HG03066 (cell line): ENCODE results near the gene CRYBA4.
"Not testable (repeated sequence)": the region's sequence is repeated elsewhere in the genome, so short reads cannot be mapped to it uniquely, and the experiment has no call there.

ENCODE experiments used
- ATAC-seq: cut with Tn5 transposase; IDR thresholded peaks from one replicate; pipeline ENCODE4 v1.9.1; 2021; ENCODE audit warnings: low read depth; ENCODE audit not compliant: unreplicated experiment

CRYBA4 gene

GRCh38 chr22:26593763-26594162, 28.0 kb upstream of the CRYBA4 start:
- no peak for ATAC-seq

DNA sequence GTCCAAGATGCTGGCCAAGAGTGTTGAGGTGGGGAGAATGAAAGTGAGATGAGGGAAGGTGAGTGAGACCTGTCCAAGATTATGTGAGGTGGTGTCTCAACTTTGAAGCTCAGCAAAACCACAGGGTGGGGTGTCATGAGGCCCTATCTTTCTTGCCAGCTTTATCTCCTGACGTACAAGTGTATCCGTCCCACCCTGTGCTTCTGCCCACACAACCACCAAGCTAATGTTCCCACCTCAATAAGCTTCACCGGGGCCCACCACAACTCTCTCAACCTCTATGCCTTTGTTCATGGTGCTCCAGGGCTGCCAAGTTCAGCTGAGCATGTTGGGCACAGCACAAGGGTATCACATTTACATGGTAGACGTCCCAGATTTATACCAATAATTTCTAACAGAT, 24.7 kb upstream of the CRYBA4 start:
- ATAC-seq = no peak

- no peak for ATAC-seq
Measured at GRCh38 chr22:26597480-26597879, 24.3 kb upstream of the CRYBA4 start.

- no peak for ATAC-seq
Measured at GRCh38 chr22:26599505-26599904, 22.3 kb upstream of the CRYBA4 start.

- no peak for ATAC-seq
Measured at GRCh38 chr22:26601726-26602125, 20.0 kb upstream of the CRYBA4 start.

DNA sequence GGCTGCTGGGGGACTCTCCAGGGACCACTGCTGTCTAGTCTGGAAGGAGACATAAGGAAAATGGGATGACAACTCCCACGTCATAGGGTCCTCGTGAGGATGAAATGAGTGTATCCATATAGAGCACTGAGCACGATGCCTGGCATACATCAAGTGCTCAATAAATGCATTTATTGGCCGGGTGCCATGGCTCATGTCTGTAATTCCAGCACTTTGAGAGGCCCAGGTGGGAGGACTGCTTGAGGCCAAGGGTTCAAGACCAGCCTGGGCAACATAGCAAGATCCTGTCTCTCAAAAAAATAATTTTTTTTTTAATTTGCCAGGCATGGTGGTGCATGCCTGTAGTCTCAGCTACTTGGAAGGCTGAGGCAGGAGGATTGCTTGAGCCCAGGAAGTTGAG, 19.6 kb upstream of the CRYBA4 start:
- no peak for ATAC-seq

DNA sequence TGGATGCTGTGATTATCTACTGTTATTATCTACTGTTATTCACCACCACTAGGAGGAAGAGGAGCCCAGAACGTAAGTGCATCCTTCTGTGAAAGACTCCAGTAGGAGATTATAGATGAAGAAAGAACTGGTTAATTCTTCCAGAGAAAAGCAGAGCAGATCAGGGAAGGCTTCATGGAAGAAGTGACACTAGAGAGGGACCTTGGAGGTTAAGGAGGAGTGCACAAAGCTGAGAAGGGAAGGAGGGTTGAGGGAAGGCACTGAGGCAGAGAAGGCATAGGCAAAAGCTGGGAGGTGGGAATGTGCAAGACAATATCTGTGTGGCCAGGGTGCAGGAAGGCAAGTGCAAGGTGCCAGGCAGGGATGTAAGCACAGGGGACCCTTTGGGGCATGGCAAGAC, 17.4 kb upstream of the CRYBA4 start:
- ATAC-seq = no peak

- ATAC-seq = no peak
Measured at GRCh38 chr22:26606611-26607010, 15.2 kb upstream of the CRYBA4 start.

DNA sequence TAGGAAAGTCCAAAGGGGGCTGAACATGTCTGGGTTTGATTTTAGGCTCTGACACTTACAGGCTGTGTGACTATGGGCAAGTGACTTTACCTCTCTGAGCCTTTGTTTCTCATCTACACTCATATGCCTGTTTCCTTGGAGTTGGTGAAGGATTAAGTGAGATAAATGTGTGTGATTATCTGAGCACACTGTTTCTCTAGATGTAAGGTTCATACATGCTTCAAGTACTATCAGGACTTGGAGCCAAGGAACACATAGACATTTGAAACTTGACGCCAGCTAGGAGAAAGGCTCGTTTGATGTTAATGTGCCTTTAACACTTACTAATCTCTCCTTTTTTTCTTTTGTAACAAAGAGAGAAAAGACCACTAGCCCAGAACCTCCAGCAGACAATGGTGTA, 13.6 kb upstream of the CRYBA4 start:
- ATAC-seq = no peak

DNA sequence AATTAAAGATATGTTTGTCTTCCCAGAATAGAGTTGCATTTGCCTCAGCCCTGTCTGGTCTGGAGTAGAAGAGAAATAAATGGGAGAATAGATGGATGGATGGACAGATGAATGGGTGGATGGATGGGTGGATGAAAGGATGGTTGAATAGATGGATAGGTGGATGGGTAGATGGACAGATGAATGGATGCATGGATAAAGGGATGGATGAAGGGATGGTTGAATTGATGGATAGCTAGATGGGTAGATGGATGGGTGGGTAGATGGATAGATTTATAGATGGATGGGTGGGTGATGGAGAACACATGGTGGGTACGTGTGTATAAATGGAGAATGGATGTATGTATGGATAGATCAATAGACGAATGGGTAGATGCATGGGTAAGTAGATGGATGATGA, 12.5 kb upstream of the CRYBA4 start:
- ATAC-seq = no peak

- peak; percentile 79 for ATAC-seq
Measured at GRCh38 chr22:26610072-26610958, 11.4 kb upstream of the CRYBA4 start.

GRCh38 chr22:26610996-26611395, 10.8 kb upstream of the CRYBA4 start:
- no peak for ATAC-seq

GRCh38 chr22:26612652-26613051, 9.1 kb upstream of the CRYBA4 start:
- no peak for ATAC-seq

- not testable (repeated sequence) for ATAC-seq
Measured at GRCh38 chr22:26613753-26614152, 8.0 kb upstream of the CRYBA4 start.

GRCh38 chr22:26614322-26614721, 7.4 kb upstream of the CRYBA4 start:
- ATAC-seq = no peak

DNA sequence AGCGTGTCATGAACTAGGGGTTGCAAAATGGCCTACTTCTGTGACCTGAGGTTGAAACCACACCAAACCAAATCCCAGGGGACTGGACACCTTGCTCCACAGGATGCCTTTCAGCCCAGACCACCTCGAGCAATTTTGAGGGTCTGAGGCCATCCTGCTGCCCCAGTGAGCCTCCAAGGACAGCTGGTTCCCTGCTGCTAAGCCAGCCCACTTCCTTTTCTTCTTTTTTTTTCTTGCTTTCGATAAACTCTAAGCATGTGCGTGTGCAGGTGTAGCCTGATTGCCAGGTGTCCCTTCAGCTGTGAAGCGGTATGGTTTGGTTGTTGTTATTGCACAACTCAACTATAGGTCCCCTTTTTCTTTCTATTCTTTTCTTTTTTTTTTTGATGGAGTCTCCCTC, 6.6 kb upstream of the CRYBA4 start:
- peak; percentile 58 for ATAC-seq

- no peak for ATAC-seq
Measured at GRCh38 chr22:26615830-26616435, 5.8 kb upstream of the CRYBA4 start.

- ATAC-seq = no peak
Measured at GRCh38 chr22:26616650-26617049, 5.1 kb upstream of the CRYBA4 start.

- no peak for ATAC-seq
Measured at GRCh38 chr22:26617271-26618199, 4.2 kb upstream of the CRYBA4 start, which contains the start of gene CRYBB1. TSS of gene CRYBB1 (minus strand) at chr22:26618027. CDS start at chr22:26616319, 1,708 bp downstream.

DNA sequence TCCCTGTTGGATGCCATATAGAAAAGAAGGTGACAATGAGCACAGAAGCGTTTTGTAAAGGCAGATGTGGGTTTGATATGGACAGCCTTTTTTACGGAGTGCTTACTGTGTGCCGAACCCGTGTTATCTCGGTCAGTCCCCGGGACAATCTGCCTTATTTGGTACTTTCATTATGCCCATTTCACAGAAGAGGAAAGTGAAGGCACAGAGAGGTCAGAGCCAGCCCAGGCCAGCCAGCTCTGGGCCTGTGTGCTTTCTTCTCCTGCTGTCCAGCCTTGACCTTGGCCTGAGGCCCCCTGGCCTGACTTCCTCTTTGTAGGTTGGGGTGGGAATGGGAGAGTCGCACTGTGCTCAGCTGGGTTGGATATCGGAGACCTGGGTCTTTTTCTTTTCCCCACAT, 3.3 kb upstream of the CRYBA4 start:
- no peak for ATAC-seq

GRCh38 chr22:26619510-26619909, 2.3 kb upstream of the CRYBA4 start:
- no peak for ATAC-seq
